Right lobe of liver (tissue), 4 donors: ENCODE results near the gene SOS2.

Experiments
- POLR2A ChIP-seq: fragments of 450-650 bp; IDR thresholded peaks from one replicate; pipeline ENCODE4 v1.6.1; 2017; ENCODE audit warnings: antibody characterized with exemption, mild to moderate bottlenecking
- TF ChIP-seq, protein P1 (sequence below), 4 donors: fragments of 200-600 bp in 3 of 4; fragments of 450-650 bp in 1 of 4; IDR thresholded peaks; one replicate each; pipeline versions ENCODE4 v1.5.1 to v1.8.0; 2016 to 2022; ENCODE audit warnings: antibody characterized with exemption in 4 of 4, mild to moderate bottlenecking in 2 of 4
- donor health status: DM: no; HTN: no; CAD: no.
- donor health status: DM: no; HTN: no; CAD: no.
- donor health status: DM: no; HTN: yes; CAD: no.

GRCh38 chr14:50230401-50230700, 1.0 kb downstream of the SOS2 start:
- TF ChIP-seq POLR2A, result no peak
- TF ChIP-seq, protein P1, sequence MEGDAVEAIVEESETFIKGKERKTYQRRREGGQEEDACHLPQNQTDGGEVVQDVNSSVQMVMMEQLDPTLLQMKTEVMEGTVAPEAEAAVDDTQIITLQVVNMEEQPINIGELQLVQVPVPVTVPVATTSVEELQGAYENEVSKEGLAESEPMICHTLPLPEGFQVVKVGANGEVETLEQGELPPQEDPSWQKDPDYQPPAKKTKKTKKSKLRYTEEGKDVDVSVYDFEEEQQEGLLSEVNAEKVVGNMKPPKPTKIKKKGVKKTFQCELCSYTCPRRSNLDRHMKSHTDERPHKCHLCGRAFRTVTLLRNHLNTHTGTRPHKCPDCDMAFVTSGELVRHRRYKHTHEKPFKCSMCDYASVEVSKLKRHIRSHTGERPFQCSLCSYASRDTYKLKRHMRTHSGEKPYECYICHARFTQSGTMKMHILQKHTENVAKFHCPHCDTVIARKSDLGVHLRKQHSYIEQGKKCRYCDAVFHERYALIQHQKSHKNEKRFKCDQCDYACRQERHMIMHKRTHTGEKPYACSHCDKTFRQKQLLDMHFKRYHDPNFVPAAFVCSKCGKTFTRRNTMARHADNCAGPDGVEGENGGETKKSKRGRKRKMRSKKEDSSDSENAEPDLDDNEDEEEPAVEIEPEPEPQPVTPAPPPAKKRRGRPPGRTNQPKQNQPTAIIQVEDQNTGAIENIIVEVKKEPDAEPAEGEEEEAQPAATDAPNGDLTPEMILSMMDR (IDR thresholded peaks at IDR 0.05), result no peak
